GM12892 (cell line): ENCODE results near the gene SOX15.
"Not testable (repeated sequence)": the region's sequence is repeated elsewhere in the genome, so short reads cannot be mapped to it uniquely, and the experiment has no call there.

ENCODE experiments used
- POLR2A ChIP-seq: IDR thresholded peaks from 2 replicates; pipeline ENCODE4 v1.6.1; 2011; ENCODE audit warnings: low read depth, low read length, control low read depth
- POLR2AphosphoS5 ChIP-seq: IDR thresholded peaks from 2 replicates; pipeline ENCODE4 v1.6.1; 2011; ENCODE audit warnings: low read depth, low read length, control low read depth
- TAF1 ChIP-seq: IDR thresholded peaks from 2 replicates; pipeline ENCODE4 v1.6.1; 2011; ENCODE audit warnings: low read depth, mild to moderate bottlenecking, control low read depth, low read length, borderline replicate concordance

DNA sequence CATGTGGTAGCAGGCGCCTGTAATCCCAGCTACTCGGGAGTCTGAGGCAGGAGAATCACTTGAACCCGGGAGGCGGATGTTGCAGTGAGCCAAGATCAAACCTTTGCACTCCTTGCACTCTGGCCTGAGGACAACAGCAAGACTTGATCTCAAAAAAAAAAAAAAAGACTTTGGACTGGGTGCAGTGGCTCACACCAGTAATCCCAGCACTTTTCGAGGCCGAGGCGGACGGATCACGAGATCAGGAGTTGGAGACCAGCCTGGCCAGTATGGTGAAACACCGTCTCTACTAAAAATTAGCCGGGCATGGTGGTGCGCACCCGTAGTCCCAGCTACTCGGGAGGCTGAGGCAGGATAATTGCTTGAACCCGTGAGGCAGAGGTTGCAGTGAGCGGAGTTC lies 35.9 kb upstream of the SOX15 start:
- TF ChIP-seq POLR2A, POLR2AphosphoS5, TAF1: not testable (repeated sequence)
